HG03460 (cell line): ENCODE results near the gene ZFP36.
A peak's percentile ranks its signal among the peaks of the same experiment; 100 is the strongest.

Experiments
- ATAC-seq: cut with Tn5 transposase; IDR thresholded peaks from one replicate; pipeline ENCODE4 v1.9.1; 2021; ENCODE audit not compliant: unreplicated experiment

The ZFP36 gene

GRCh38 chr19:39405958-39406655 is 540 bp upstream of the ZFP36 start:
- ATAC-seq: no peak

GRCh38 chr19:39407410-39407659 is 688 bp downstream of the ZFP36 start:
- no peak for ATAC-seq

DNA sequence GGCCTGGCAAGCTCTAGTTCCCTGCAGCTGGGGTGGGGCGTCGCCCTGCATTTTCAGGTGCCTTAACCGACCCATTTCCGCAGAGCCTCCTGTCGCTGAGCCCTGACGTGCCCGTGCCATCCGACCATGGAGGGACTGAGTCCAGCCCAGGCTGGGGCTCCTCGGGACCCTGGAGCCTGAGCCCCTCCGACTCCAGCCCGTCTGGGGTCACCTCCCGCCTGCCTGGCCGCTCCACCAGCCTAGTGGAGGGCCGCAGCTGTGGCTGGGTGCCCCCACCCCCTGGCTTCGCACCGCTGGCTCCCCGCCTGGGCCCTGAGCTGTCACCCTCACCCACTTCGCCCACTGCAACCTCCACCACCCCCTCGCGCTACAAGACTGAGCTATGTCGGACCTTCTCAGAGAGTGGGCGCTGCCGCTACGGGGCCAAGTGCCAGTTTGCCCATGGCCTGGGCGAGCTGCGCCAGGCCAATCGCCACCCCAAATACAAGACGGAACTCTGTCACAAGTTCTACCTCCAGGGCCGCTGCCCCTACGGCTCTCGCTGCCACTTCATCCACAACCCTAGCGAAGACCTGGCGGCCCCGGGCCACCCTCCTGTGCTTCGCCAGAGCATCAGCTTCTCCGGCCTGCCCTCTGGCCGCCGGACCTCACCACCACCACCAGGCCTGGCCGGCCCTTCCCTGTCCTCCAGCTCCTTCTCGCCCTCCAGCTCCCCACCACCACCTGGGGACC is 1.2 kb downstream of the ZFP36 start:
- ATAC-seq: no peak

- no peak for ATAC-seq
These were observed 2.0 kb downstream of the ZFP36 start for GRCh38 chr19:39408392-39409207.

- ATAC-seq: no peak
These were observed 2.8 kb downstream of the ZFP36 start for GRCh38 chr19:39409208-39410016.

DNA sequence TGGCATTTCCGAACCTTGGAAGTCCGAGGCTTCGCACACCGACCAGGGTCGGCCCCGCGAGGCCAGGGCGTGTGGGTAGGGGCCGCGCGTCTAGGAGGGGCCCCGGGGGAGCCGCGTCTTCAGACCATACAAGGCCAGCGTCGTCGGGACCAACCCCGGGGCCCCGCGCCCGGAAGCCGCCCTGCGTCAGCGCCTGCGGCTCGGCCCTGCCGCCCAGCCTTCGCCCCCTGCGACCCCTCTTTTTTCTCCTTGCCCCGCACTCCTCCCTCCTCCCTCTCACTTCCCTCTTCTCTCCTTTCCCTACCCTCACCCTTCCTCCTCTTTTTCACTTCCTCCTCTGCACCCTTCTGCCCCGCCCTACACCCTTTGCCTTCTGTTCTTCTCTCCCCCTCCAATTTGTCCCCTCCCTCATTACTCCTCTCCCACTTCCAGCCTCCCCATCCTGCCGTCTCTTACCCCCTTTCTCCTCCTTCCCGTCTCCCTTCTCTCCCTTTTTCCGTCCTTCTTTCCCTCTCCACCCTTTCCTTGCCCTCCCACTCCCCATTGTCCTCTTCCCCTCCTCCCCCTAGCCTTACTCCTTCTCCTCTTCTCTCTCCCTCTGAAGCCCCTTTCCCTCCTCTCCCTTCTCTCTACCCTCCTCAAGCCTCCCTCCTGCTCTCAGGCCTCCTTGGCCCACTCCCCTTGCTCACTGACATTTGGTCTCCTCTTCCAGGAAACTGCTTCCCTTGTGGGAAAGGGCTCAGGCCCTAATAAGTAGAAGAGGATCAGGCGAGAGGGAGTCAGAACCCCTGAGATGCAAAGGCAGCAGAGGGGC is 3.6 kb downstream of the ZFP36 start:
- no peak for ATAC-seq

GRCh38 chr19:39410831-39411080 is 4.1 kb downstream of the ZFP36 start:
- ATAC-seq: no peak

GRCh38 chr19:39411081-39411831 is 4.6 kb downstream of the ZFP36 start:
- ATAC-seq: no peak

- peak; percentile 20 for ATAC-seq
These were observed 5.1 kb downstream of the ZFP36 start for GRCh38 chr19:39411832-39412099.

- ATAC-seq: peak; percentile 48
These were observed 5.6 kb downstream of the ZFP36 start, which contains the start of gene PLEKHG2 for GRCh38 chr19:39412100-39412866. Gene PLEKHG2 (plus strand): TSS chr19:39412669. CDS start chr19:39414087, 1,418 bp downstream.

DNA sequence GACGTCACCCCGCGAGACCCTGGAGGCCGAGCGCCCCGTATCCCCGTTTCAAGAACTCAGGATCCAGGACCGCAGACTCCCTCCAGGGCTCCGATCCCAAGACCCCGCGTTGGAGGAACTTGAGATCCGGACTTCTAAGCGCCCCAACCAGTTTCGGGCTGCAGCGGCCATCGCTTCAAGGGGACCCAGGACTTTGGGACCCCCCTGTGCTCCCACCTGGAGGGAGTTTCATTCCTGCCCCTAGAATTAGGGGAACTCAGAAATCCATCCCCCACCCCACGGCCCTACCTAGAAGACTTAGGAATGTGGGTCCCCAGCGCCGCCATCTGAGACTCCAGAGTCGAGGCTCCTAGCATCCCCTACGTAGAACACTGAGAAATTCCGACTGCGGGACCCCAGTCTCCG is 6.2 kb downstream of the ZFP36 start:
- no peak for ATAC-seq

DNA sequence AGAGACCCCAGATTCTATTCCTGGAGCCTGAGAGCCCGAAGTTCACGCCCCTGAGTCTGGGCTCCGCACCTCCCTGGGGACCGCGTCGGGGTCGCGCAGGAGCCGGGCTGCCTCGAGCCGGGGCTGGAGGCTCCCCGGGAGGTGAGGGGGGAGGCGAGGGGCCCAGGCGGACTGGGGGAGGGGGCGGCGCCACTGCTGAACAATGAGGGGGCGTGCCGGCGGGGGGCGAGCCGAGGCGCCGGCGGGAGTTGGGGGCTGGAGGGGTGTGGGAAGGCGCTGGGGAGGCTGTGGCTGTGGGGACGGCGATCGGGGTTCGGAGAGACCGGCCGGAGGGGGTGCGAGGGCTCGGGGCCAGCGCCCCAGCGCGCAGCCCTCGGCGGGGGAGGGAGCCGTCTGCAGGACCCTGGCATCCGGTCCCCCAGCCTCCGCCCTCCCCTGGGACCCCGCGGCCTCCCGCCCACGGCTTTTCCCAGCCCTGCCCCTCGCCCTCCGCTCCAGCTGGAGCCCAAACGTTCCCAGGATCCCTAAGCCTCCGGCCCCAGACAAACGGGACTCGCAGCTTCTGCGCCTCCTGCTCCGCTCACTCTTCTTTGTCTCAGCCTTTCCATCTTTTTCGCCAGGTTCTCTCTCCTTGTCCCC is 6.7 kb downstream of the ZFP36 start:
- ATAC-seq: no peak

DNA sequence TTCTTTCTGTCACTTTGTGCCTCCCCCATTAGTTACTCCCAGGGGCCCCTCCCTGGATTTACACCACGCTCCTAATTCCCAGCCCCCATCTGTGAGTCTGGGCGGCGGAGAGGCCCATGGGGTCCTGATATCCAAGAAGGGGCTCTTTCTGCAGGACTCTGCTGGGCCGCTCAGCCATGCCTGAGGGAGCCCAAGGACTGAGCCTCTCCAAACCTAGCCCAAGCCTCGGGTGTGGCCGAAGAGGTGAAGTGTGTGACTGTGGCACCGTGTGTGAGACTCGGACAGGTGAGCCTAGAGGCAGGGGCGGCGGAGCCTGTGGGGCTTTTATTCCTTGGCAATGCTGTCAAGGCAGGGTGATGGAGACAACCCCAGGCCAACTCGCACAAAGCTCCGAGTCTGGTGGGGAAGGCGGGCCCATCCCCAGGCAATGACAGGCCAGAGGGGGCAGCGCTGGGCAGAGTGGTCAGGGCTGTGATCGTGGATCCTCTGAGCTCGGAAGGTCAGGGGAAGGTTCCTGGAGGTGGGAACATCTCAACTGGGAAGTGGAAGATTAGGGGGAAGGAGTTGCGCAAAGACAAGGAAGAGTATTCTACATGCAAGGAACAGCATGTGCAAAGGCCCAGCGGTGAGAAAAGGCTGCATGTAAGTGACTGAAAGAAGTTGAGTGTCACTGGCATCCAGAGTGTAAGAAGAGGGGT is 7.4 kb downstream of the ZFP36 start:
- ATAC-seq: no peak

- ATAC-seq: no peak
These were observed 8.7 kb downstream of the ZFP36 start for GRCh38 chr19:39415111-39416046.

GRCh38 chr19:39416152-39417120 is 9.8 kb downstream of the ZFP36 start:
- ATAC-seq: no peak
